Breast epithelium (tissue), 4 donors: Measurements from ENCODE around the gene ADARB2. TPM values are rescaled to one million over a fixed set of nuclear protein-coding genes. Genes with fewer than 3 reads are reported as not detected.

Source experiments
- DNase-seq, 2 donors: peaks; one replicate each; pipeline ENCODE4 v3.0.0-alpha.2; 2019; ENCODE audit warnings: low spot score in 2 of 2
- H3K27ac ChIP-seq, 2 donors: fragments of 200-600 bp; sonication (generic) in 1 of 2; one replicate each; pipeline ENCODE4 v1.5.1; 2016 to 2019; ENCODE audit warnings: mild to moderate bottlenecking in 1 of 2
- H3K27me3 ChIP-seq, 2 donors: fragments of 200-600 bp; sonication (generic) in 1 of 2; one replicate each; pipeline versions ENCODE4 v1.5.1 to v1.6.0; 2017 to 2019; ENCODE audit warnings: control low read depth in 1 of 2, mild to moderate bottlenecking in 1 of 2
- H3K36me3 ChIP-seq: fragments of 200-600 bp; one replicate; pipeline ENCODE4 v1.5.1; 2019
- H3K4me1 ChIP-seq, 2 donors: fragments of 200-600 bp; sonication (generic); one replicate each; pipeline ENCODE4 v1.5.1; 2016 to 2019; ENCODE audit warnings: control low read depth in 1 of 2
- H3K4me3 ChIP-seq, 3 donors: fragments of 200-600 bp; sonication (generic); 1 replicate in 2 of 3; 2 replicates in 1 of 3; pipeline ENCODE4 v1.5.1; 2016 to 2019; ENCODE audit warnings: mild to moderate bottlenecking in 3 of 3, moderate library complexity in 2 of 3
- H3K9me3 ChIP-seq, 2 donors: fragments of 200-600 bp; sonication (generic) in 1 of 2; one replicate each; pipeline ENCODE4 v1.5.1; 2016 to 2019; ENCODE audit warnings: control low read depth in 1 of 2
- CTCF ChIP-seq, 3 donors: fragments of 450-650 bp; IDR thresholded peaks; one replicate each; pipeline ENCODE4 v1.5.1; 2016 to 2017; ENCODE audit warnings: antibody characterized with exemption in 3 of 3, mild to moderate bottlenecking in 3 of 3, moderate library complexity in 3 of 3
- POLR2A ChIP-seq: fragments of 450-650 bp; IDR thresholded peaks from one replicate; pipeline ENCODE4 v1.6.1; 2016; ENCODE audit warnings: antibody characterized with exemption, mild to moderate bottlenecking, moderate library complexity
- POLR2AphosphoS5 ChIP-seq, 3 donors: sonication (generic); formaldehyde crosslinking; IDR thresholded peaks; one replicate each; pipeline ENCODE4 v1.6.1; 2017; ENCODE audit warnings: antibody characterized with exemption in 3 of 3
- intact Hi-C: fragments of 100-400 bp; cut with DNase I; formaldehyde crosslinking; loops from one replicate; pipeline ENCODE4 v1.15.1; 2023; ENCODE audit warnings: low total_unique reads
- total RNA-seq, 3 donors: library from RNA; depleted of rRNA; stranded (reverse); fragments of >200 nt; gene quantifications; one replicate each; pipeline ENCODE4 v1.1.0, GENCODE V29; 2016

Gene ADARB2
- total RNA-seq, 3 donors from 2014 or later = 0.32 to 3.9 (median 2.0) TPM

- no peak for TF ChIP-seq POLR2A
- no peak for TF ChIP-seq CTCF (IDR thresholded peaks at IDR 0.05)
- no peak for TF ChIP-seq POLR2AphosphoS5 (IDR thresholded peaks at IDR 0.05)
- no peak for DNase-seq
- Histone ChIP-seq H3K27me3 (peaks cover 0 to 16% of the 10 kb centered on the region in 2 donors), H3K36me3 (no peaks in the 10 kb centered on the region), H3K4me3 (no peak overlapping the region), H3K27ac (no peak overlapping the region), H3K4me1 (no peaks in the 10 kb centered on the region), H3K9me3 (no peaks in the 10 kb centered on the region)
- intact Hi-C loops = no loop called here
Measured at GRCh38 chr10:1406967-1407945, 330.1 kb downstream of the ADARB2 start.

- no peaks in the 10 kb centered on the region for H3K36me3 ChIP-seq
- DNase-seq = no peak
- H3K9me3 ChIP-seq = no peaks in the 10 kb centered on the region
- TF ChIP-seq POLR2A (no peak), POLR2AphosphoS5 (IDR thresholded peaks at IDR 0.05) (no peak), CTCF (IDR thresholded peaks at IDR 0.05) (no peak)
- H3K4me1 ChIP-seq = no peaks in the 10 kb centered on the region
- H3K27me3 ChIP-seq = peaks cover 0 to 15% of the 10 kb centered on the region in 2 donors
- intact Hi-C loops = no loop called here
- H3K4me3 ChIP-seq = no peak overlapping the region
- no peak overlapping the region for H3K27ac ChIP-seq
Measured at GRCh38 chr10:1406132-1406966, 331.0 kb downstream of the ADARB2 start.

GRCh38 chr10:1404323-1405260, 332.7 kb downstream of the ADARB2 start:
- Histone ChIP-seq H3K4me3 (no peak overlapping the region), H3K27me3 (peaks cover 0 to 20% of the 10 kb centered on the region in 2 donors), H3K36me3 (no peaks in the 10 kb centered on the region), H3K27ac (no peak overlapping the region), H3K9me3 (no peaks in the 10 kb centered on the region), H3K4me1 (no peaks in the 10 kb centered on the region)
- no peak for TF ChIP-seq CTCF (IDR thresholded peaks at IDR 0.05)
- no peak for TF ChIP-seq POLR2A
- TF ChIP-seq POLR2AphosphoS5 (IDR thresholded peaks at IDR 0.05) = no peak
- intact Hi-C loops = no loop called here
- no peak for DNase-seq

- intact Hi-C loops = no loop called here
- H3K4me1 ChIP-seq = no peaks in the 10 kb centered on the region
- H3K4me3 ChIP-seq = no peak overlapping the region
- no peak for DNase-seq
- peaks cover 0 to 20% of the 10 kb centered on the region in 2 donors for H3K27me3 ChIP-seq
- TF ChIP-seq POLR2A (no peak), CTCF (IDR thresholded peaks at IDR 0.05) (no peak), POLR2AphosphoS5 (IDR thresholded peaks at IDR 0.05) (no peak)
- H3K9me3 ChIP-seq = no peaks in the 10 kb centered on the region
- H3K27ac ChIP-seq = no peak overlapping the region
- H3K36me3 ChIP-seq = no peaks in the 10 kb centered on the region
Measured at GRCh38 chr10:1403508-1404322, 333.6 kb downstream of the ADARB2 start.
